GM11168 (cell line): ENCODE measurements around the gene FABP3.
"Not testable (repeated sequence)": the region's sequence is repeated elsewhere in the genome, so short reads cannot be mapped to it uniquely, and the experiment has no call there.

Experiments used
- in situ Hi-C: fragments of 300-500 bp; cut with MboI; formaldehyde crosslinking; loops from one replicate; pipeline ENCODE4 v1.12.0; 2022; ENCODE audit warnings: low sequenced_read_pairs; ENCODE audit not compliant: unreplicated experiment

The FABP3 gene

DNA sequence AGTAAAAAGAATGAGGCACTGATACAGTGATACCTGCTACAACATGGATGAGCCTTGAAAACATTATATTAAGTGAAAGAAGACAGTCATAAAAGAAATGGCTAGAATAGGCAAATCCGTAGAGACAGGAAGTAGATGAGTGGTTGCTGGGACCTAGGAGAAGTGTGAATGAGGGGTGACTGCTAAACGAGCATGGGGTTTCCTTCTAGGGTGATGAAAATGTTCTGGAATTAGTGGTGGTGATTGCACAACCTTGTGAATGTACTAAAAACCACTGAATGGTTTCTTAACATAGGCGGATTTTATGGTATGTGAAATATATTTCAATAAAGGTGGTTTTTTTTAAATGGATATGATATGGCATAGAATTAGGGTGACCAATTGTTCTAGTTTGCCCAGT, 27.5 kb upstream of the FABP3 start:
- in situ Hi-C loops, result no loop called here

DNA sequence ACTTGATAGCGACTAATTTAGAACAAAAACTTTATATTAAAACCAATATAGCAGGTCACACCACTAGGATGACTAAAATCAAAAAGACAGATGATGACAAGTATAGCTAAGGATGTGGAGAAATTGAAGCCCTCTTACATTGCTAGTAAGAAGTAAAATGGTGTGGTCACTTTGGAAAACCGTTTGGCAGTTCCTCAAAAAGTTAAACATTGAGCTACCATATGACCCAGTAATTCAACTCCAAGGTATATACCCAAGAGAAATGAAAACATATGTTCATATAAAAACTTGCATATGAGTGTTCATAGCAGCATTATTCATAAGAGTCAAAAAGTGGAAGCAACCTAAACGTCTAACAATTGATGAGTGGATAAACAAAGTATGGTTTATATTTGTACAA, 27.1 kb upstream of the FABP3 start:
- in situ Hi-C loops, result no loop called here

DNA sequence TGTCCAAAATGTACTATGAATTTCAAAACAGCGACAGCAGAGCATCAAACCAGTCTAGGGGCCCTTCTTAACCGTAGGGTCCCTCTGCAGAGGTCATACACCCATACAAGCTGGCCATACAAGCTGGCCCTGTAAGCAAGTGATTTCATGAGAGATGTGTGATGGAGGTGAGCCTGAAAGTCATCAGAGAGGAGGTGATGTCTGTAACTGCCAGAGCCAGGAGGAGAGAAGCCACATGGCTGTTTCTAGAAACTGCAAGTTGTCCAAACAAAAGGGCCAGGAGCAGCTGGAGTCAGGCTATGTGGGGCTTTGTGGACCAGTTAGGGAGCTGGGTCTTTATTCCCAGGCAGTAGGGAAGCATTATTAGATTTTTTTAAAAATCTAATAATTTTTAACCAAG, 25.4 kb upstream of the FABP3 start:
- in situ Hi-C loops, result no loop called here

- in situ Hi-C loops, result no loop called here
Observed at GRCh38 chr1:31397360-31398095, 24.7 kb upstream of the FABP3 start.

DNA sequence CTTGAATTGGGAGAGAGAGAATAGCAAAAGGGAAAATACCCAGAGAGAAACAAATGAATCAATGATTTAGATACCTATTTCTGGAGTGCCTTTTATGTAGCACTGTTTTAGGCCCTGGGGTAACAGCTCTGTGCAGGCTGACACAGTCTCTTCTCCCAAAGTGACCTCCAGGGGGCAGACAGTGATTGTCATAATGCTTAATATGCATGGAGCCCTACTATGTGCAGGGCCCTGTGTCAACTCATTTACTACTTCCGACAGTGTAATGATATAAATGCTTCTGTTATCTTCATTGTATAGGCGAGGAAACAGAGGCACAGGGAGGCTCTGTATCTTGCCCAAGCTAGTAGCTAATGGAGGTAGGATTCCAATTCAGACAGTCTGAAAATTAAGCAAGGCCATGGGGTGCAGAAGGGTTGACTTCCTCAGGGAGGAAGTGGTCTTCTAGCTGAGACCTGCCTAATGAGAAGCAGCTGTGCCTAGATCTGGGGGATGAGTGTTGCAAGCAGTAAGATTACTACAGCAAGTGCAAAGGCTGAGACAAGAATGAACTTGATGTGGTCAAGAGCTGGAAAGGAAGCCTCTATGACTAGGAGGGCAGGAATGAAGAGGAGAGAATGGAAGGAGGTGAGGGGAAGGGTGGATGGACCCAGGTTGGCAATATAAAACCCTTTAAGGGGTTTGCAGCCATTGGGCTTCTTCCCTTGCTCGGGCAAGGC, 23.9 kb upstream of the FABP3 start:
- in situ Hi-C loops, result no loop called here

DNA sequence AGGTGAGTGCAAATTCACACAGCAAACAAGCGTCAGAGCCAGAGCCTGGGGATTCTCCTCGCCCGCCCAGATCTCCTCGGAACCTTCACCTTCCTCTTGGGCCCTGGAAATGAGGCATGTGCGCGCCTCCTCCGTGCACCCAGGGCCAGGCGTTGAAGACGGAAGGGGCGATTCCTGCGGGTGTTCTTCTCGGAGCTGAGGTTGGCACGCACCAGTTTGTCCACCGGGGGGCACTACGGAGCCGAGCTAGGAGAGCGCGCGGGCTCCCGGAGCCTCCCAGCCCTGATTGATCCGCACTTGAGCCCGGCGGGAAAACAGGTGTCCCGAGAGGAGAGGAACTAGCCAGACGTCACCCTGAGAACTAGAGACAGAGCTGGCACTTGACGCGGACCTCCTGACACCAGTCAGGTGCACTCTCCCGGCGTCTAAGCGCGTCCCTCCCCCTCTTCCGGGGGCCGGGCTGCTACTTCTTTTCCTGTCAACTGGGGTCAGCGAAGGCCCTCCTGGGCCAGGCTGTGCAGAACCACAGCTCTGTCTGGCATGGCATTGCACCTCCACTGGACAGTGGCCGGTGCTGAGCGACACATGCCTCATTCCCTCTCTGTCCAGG, 21.8 kb upstream of the FABP3 start:
- in situ Hi-C loops, result no loop called here

DNA sequence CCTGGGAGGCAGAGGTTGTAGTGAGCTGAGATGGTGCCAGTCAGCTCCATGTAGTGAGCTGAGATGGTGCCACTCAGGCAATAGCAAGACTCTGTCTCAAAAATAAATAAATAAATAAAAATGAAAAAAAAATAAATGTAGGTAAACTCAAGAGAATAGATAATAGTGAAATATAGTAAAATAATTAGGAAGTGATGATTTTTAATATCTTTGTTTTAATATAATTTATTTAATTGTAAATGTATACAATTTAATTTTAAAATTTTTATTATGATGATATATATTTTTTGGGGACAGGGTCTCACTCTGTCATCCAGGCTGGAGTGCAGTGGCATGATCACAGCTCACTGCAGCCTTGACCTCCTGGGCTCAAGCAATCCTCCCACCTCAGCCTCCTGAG, 20.6 kb upstream of the FABP3 start:
- in situ Hi-C loops, result no loop called here

DNA sequence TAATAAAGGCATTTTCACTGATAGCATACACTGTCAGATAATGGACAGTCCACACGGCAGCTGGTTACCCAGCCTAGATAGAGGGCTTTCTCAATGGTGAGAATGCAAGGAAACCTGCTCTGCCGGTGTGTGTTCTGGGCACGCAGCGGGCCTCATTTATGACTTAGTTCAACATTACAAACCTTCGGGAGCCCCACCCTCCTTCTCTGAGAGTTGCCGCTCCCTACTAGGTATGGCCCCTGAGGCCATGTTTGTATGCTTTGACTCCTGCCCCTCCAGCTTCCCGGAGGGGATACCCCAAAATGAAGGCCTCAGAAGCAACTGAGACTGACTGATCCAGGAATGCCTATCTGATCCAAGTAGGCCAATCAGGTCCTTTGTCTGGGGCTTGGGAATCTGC, 17.2 kb upstream of the FABP3 start:
- in situ Hi-C loops, result no loop called here

DNA sequence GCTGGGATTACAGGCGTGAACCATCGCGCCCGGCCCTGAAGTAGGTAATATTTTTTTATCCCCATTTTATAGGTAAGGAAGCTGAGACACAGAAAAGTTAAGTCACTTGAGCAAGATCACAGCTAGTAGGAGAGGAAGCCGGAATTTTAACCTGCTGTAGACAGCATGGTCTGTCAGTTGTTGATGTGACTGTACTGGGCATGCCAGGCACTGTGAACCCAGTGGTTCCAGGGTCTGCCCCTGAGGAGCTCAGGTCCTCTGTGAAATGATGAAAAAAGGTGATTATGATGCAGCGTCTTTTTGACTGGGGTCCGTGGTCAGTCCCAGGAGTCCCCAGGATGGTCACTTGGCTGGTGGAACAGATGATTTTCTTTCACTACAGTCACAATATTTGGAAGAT, 16.7 kb upstream of the FABP3 start:
- in situ Hi-C loops, result no loop called here

- in situ Hi-C loops, result no loop called here
Observed at GRCh38 chr1:31387612-31388011, 14.7 kb upstream of the FABP3 start.

- in situ Hi-C loops, result not testable (repeated sequence)
Observed at GRCh38 chr1:31386576-31387243, 13.8 kb upstream of the FABP3 start.

GRCh38 chr1:31383967-31384366, 11.1 kb upstream of the FABP3 start:
- in situ Hi-C loops, result no loop called here

GRCh38 chr1:31382379-31382989, 9.6 kb upstream of the FABP3 start:
- in situ Hi-C loops, result no loop called here

- in situ Hi-C loops, result no loop called here
Observed at GRCh38 chr1:31381394-31382294, 8.8 kb upstream of the FABP3 start.

DNA sequence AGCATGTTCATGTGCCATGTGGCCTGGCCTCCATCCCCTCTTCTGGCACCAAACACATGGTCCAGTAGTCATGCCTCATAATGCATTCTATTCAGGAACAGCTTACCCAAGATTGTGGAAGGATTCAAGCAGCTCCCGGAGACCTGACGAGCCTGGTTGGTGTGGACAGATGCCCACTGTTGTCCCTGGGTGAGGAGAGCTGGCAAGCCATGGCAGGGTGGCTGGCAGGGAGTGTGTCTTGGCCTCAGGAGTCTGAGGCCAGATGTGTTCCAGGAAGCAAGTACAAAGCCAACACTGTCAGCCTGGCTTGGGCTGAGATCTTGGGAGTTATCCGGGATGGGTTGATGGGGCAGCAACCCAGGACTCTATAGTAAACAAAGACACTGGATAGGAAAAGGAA, 7.3 kb upstream of the FABP3 start:
- in situ Hi-C loops, result no loop called here

DNA sequence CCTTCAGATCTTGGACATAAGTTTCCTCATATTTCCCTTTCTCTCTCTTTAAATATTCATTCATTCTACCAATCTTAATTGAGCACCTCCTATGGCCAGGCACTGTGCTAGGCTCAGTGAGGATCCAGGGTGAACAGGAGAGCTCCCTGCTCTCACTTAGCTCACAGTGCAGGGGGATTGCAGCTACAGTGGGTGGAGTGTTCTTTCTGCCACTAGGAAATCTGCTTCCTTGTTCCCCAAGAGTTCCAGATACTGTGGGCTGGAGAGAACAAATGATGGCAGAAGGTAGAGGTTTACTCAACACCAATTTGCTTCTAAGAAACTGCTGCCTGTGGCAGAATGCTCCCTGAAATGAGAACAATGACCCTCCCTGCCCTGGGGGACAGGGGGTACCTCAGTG, 5.1 kb upstream of the FABP3 start:
- in situ Hi-C loops, result no loop called here

- in situ Hi-C loops, result no loop called here
Observed at GRCh38 chr1:31377364-31377863, 4.5 kb upstream of the FABP3 start.

DNA sequence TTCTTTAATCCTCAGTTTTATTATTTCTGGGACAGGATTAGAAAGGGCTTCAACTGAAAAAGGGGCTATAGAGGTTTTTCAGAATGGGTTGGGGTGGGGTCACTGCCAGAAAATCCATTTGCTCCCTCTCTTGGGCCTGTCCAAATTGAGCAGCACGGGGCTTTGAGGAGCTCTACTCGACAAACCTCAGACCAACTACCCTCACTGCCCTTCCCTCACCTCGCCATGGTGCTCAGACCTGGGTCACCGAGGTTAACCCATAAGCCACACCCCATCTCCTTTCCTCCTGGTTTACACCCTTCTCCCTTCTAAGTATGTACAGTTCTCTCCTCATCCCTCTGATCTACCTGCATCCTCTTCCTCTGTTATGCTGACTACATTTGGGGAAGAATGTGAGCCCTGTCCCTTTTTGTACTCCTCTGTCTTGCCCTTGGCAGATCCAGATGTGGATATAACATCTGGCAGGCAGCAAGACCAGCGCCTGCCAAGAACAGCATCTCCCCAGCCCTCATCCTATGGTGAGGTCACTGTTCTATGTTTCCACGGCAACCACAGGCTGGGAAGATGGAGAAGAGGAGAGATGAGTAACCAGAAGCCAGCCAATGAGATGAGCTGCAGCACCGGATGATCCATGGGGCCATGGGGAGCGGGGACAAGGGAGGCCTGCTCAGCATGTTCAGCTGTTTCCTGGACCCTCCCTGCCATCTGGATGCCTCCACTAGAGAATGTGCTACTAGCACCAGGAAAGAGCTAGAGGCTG, 3.7 kb upstream of the FABP3 start:
- in situ Hi-C loops, result no loop called here
